Loucy (cell line): ENCODE results near the gene WDR7.

Experiments used
- EZH2phosphoT487 ChIP-seq: fragments of 200-600 bp; IDR thresholded peaks from 2 replicates; pipeline ENCODE4 v1.6.1; 2018; ENCODE audit warnings: antibody characterized with exemption, mild to moderate bottlenecking, moderate library complexity, borderline replicate concordance
- TF ChIP-seq, protein P1 (sequence below): fragments of 200-600 bp; sonication (generic); conservative IDR thresholded peaks from 2 replicates; pipeline ENCODE4 v1.5.1; 2014; ENCODE audit warnings: mild to moderate bottlenecking, antibody characterized with exemption, low read length

DNA sequence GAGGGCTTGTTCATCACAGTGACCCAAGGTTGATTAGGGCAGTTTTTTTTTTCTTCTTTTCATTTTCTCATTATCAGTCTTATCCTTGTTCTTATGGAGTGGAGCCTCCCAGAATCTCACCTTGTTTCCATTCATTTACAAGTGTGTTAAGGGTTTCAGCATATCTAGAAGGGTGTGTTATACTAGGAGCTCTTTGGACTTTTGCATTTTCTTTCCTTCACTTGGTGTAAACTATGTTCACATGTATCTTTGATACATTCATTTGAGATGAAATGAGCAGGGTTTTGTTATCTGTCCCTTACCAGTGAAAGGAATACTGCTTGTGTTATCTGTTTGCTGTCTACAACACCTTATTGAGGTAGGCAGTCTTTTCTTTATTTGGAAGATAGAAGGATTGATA is 96.7 kb downstream of the WDR7 start:
- TF ChIP-seq, protein P1, sequence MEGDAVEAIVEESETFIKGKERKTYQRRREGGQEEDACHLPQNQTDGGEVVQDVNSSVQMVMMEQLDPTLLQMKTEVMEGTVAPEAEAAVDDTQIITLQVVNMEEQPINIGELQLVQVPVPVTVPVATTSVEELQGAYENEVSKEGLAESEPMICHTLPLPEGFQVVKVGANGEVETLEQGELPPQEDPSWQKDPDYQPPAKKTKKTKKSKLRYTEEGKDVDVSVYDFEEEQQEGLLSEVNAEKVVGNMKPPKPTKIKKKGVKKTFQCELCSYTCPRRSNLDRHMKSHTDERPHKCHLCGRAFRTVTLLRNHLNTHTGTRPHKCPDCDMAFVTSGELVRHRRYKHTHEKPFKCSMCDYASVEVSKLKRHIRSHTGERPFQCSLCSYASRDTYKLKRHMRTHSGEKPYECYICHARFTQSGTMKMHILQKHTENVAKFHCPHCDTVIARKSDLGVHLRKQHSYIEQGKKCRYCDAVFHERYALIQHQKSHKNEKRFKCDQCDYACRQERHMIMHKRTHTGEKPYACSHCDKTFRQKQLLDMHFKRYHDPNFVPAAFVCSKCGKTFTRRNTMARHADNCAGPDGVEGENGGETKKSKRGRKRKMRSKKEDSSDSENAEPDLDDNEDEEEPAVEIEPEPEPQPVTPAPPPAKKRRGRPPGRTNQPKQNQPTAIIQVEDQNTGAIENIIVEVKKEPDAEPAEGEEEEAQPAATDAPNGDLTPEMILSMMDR, result no peak
- no peak for TF ChIP-seq EZH2phosphoT487
